ENCODE data around the gene KDF1. TPM values are rescaled to one million over a fixed set of nuclear protein-coding genes. Genes with fewer than 3 reads are reported as not detected.

The KDF1 gene
- total and polyA plus RNA-seq, 2 of the 13 experiments (the other 11 are each of a cell fraction or from before 2014, with no cell fraction given): 1.9 to 4.9 TPM

GRCh38 chr1:26972390-26972789 is 12.1 kb upstream of the KDF1 start (continued):
- TF ChIP-seq HMGXB3 (CRISPR knock-in tag; IDR thresholded peaks at IDR 0.05; ENCODE audit: borderline replicate concordance): no peak
- TF ChIP-seq KDM5A (IDR thresholded peaks at IDR 0.05; ENCODE audit: borderline replicate concordance, low read length): no peak
- TF ChIP-seq ZNF652 (CRISPR knock-in tag; IDR thresholded peaks at IDR 0.05; ENCODE audit: borderline replicate concordance, low read depth): no peak
- TF ChIP-seq ZNF33B (CRISPR knock-in tag; IDR thresholded peaks at IDR 0.05): no peak
- no peak for TF ChIP-seq CHD2 (IDR thresholded peaks at IDR 0.05; ENCODE audit: low read depth, low read length)
- peak; percentile 51 for TF ChIP-seq PATZ1 (CRISPR knock-in tag; IDR thresholded peaks at IDR 0.05)
- no peak for TF ChIP-seq THYN1 (CRISPR knock-in tag; IDR thresholded peaks at IDR 0.05; ENCODE audit: borderline replicate concordance, low read depth)
- TF ChIP-seq, protein P1, sequence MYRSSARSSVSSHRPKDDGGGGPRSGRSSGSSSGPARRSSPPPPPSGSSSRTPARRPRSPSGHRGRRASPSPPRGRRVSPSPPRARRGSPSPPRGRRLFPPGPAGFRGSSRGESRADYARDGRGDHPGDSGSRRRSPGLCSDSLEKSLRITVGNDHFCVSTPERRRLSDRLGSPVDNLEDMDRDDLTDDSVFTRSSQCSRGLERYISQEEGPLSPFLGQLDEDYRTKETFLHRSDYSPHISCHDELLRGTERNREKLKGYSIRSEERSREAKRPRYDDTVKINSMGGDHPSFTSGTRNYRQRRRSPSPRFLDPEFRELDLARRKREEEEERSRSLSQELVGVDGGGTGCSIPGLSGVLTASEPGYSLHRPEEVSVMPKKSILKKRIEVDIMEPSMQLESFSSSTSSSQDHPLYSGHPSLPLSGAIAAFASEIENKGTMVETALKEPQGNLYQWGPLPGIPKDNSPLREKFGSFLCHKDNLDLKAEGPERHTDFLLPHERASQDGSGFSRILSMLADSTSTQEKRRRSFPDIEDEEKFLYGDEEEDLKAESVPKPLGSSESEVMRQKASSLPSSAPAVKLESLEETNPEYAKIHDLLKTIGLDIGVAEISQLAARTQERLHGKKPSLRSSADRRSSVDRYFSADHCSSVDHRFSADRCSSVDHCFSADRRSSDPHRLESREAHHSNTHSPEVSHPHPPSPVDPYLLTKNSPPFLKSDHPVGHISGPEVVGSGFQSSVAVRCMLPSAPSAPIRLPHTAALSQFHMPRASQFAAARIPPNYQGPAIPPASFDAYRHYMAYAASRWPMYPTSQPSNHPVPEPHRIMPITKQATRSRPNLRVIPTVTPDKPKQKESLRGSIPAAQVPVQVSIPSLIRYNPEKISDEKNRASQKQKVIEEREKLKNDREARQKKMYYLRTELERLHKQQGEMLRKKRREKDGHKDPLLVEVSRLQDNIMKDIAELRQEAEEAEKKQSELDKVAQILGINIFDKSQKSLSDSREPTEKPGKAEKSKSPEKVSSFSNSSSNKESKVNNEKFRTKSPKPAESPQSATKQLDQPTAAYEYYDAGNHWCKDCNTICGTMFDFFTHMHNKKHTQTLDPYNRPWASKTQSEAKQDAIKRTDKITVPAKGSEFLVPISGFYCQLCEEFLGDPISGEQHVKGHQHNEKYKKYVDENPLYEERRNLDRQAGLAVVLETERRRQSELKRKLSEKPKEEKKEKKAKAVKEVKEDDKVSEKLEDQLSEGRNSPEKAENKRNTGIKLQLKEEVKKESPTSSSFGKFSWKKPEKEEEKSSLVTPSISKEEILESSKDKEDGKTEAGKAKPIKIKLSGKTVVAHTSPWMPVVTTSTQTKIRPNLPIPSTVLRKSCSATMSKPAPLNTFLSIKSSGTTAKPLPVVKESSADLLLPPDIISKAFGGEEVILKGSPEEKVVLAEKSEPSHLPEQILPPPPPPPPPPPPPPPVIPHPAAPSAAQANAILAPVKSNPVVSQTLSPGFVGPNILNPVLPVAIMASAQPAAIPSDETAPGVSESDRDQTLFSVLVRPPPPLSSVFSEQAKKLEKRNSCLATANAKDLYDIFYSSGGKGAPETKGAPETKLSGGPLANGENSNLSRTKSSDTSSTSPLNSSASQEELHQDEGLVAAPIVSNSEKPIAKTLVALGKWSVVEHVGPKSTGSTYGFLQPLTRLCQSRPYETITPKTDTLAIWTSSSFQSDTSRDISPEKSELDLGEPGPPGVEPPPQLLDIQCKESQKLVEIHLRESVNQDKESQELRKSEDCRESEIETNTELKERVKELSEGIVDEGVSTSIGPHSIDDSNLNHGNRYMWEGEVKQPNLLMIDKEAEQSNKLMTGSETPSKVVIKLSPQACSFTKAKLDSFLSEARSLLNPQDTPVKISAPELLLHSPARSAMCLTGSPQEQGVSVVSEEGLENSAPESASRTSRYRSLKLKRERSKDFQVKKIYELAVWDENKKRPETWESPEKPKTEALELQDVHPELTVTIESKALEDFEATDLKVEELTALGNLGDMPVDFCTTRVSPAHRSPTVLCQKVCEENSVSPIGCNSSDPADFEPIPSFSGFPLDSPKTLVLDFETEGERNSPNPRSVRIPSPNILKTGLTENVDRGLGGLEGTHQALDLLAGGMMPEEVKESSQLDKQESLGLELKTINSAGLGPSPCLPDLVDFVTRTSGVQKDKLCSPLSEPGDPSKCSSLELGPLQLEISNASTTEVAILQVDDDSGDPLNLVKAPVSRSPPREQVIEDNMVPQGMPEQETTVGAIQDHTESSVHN (CRISPR knock-in tag; IDR thresholded peaks at IDR 0.05): no peak
- no peak for TF ChIP-seq HOXA9 (CRISPR knock-in tag; IDR thresholded peaks at IDR 0.05; ENCODE audit: borderline replicate concordance)
- no peak for TF ChIP-seq STAT5B (CRISPR knock-in tag; IDR thresholded peaks at IDR 0.05)
- TF ChIP-seq SAP130 (CRISPR knock-in tag; IDR thresholded peaks at IDR 0.05; ENCODE audit: low read depth): 0 out of 2 replicates have a peak, but pooled peaks have one; percentile 24
- TF ChIP-seq ZNF772 (CRISPR knock-in tag; IDR thresholded peaks at IDR 0.05): no peak
